ENCODE results near the gene SLC7A9. TPM values are rescaled to one million over a fixed set of nuclear protein-coding genes. Genes with fewer than 3 reads are reported as not detected.

The SLC7A9 gene
- not detected for total RNA-seq

- DNase-seq = no peak
- Mint-ChIP-seq H3K27ac (no peak within 1 kb of the TSS), H3K4me3 (no peak within 1 kb of the TSS), H3K9me3 (no peaks in the 10 kb centered on the region), H3K36me3 (ENCODE audit: low read depth) (no peaks in the 10 kb centered on the region), H3K27me3 (ENCODE audit: low read depth) (no peaks in the 10 kb centered on the region), H3K4me1 (ENCODE audit: low read depth) (no peaks in the 10 kb centered on the region)
- CTCF ChIA-PET = no interaction called here
- intact Hi-C loops (cut with micrococcal nuclease) = no loop called here
These were observed at the start of gene SLC7A9 for GRCh38 chr19:32869369-32869965. Gene SLC7A9 (minus strand): TSS chr19:32869767. CDS start chr19:32868534, 1,233 bp downstream.

- DNase-seq = no peak
- CTCF ChIA-PET = no interaction called here
- intact Hi-C loops (cut with micrococcal nuclease) = no loop called here
- no peak overlapping the region for H3K27ac Mint-ChIP-seq
- peaks cover 13% of the 10 kb centered on the region for H3K36me3 Mint-ChIP-seq (ENCODE audit: low read depth)
- no peaks in the 10 kb centered on the region for H3K27me3 Mint-ChIP-seq (ENCODE audit: low read depth)
- H3K4me3 Mint-ChIP-seq = no peak overlapping the region
- peaks cover 6% of the 10 kb centered on the region for H3K4me1 Mint-ChIP-seq (ENCODE audit: low read depth)
- H3K9me3 Mint-ChIP-seq = no peaks in the 10 kb centered on the region
These were observed 49.8 kb upstream of the SLC7A9 start for GRCh38 chr19:32919365-32919764.

- no peak overlapping the region for H3K4me3 Mint-ChIP-seq
- H3K36me3 Mint-ChIP-seq (ENCODE audit: low read depth) = peaks cover 7% of the 10 kb centered on the region
- intact Hi-C loops (cut with micrococcal nuclease) = no loop called here
- H3K9me3 Mint-ChIP-seq = no peaks in the 10 kb centered on the region
- peaks cover 6% of the 10 kb centered on the region for H3K4me1 Mint-ChIP-seq (ENCODE audit: low read depth)
- CTCF ChIA-PET = no interaction called here
- no peak for DNase-seq
- H3K27ac Mint-ChIP-seq = no peak overlapping the region
- no peaks in the 10 kb centered on the region for H3K27me3 Mint-ChIP-seq (ENCODE audit: low read depth)
These were observed 48.0 kb upstream of the SLC7A9 start for GRCh38 chr19:32917616-32917996.

GRCh38 chr19:32916969-32917615, 47.5 kb upstream of the SLC7A9 start:
- H3K36me3 Mint-ChIP-seq (ENCODE audit: low read depth) = peaks cover 9% of the 10 kb centered on the region
- H3K4me3 Mint-ChIP-seq = no peak overlapping the region
- H3K4me1 Mint-ChIP-seq (ENCODE audit: low read depth) = peaks cover 6% of the 10 kb centered on the region
- no peak for DNase-seq
- CTCF ChIA-PET = no interaction called here
- intact Hi-C loops (cut with micrococcal nuclease) = no loop called here
- no peaks in the 10 kb centered on the region for H3K9me3 Mint-ChIP-seq
- H3K27ac Mint-ChIP-seq = no peak overlapping the region
- no peaks in the 10 kb centered on the region for H3K27me3 Mint-ChIP-seq (ENCODE audit: low read depth)

- no peak for DNase-seq
- Mint-ChIP-seq H3K9me3 (no peaks in the 10 kb centered on the region), H3K4me3 (no peak overlapping the region), H3K27me3 (ENCODE audit: low read depth) (no peaks in the 10 kb centered on the region), H3K36me3 (ENCODE audit: low read depth) (peaks cover 8% of the 10 kb centered on the region), H3K4me1 (ENCODE audit: low read depth) (no peaks in the 10 kb centered on the region), H3K27ac (no peak overlapping the region)
- intact Hi-C loops (cut with micrococcal nuclease) = no loop called here
- CTCF ChIA-PET = no interaction called here
These were observed 45.5 kb upstream of the SLC7A9 start for GRCh38 chr19:32914879-32915660.

GRCh38 chr19:32911467-32911866, 41.9 kb upstream of the SLC7A9 start:
- intact Hi-C loops (cut with micrococcal nuclease) = no loop called here
- Mint-ChIP-seq H3K4me3 (no peak overlapping the region), H3K4me1 (ENCODE audit: low read depth) (no peaks in the 10 kb centered on the region), H3K36me3 (ENCODE audit: low read depth) (peaks cover 26% of the 10 kb centered on the region), H3K27ac (no peak overlapping the region), H3K27me3 (ENCODE audit: low read depth) (no peaks in the 10 kb centered on the region), H3K9me3 (peaks cover under 1% of the 10 kb centered on the region)
- DNase-seq = no peak
- CTCF ChIA-PET = no interaction called here

- H3K27ac Mint-ChIP-seq = no peak overlapping the region
- DNase-seq = no peak
- CTCF ChIA-PET = no interaction called here
- no peaks in the 10 kb centered on the region for H3K27me3 Mint-ChIP-seq (ENCODE audit: low read depth)
- no peaks in the 10 kb centered on the region for H3K4me1 Mint-ChIP-seq (ENCODE audit: low read depth)
- peaks cover 29% of the 10 kb centered on the region for H3K36me3 Mint-ChIP-seq (ENCODE audit: low read depth)
- no peak overlapping the region for H3K4me3 Mint-ChIP-seq
- intact Hi-C loops (cut with micrococcal nuclease) = no loop called here
- peaks cover 1% of the 10 kb centered on the region for H3K9me3 Mint-ChIP-seq
These were observed 41.3 kb upstream of the SLC7A9 start for GRCh38 chr19:32910874-32911273.

GRCh38 chr19:32910094-32910493, 40.5 kb upstream of the SLC7A9 start:
- DNase-seq = no peak
- Mint-ChIP-seq H3K4me1 (ENCODE audit: low read depth) (no peaks in the 10 kb centered on the region), H3K36me3 (ENCODE audit: low read depth) (peaks cover 31% of the 10 kb centered on the region), H3K27me3 (ENCODE audit: low read depth) (no peaks in the 10 kb centered on the region), H3K9me3 (peaks cover 3% of the 10 kb centered on the region), H3K27ac (no peak overlapping the region), H3K4me3 (no peak overlapping the region)
- intact Hi-C loops (cut with micrococcal nuclease) = no loop called here
- CTCF ChIA-PET = no interaction called here

- Mint-ChIP-seq H3K4me3 (no peak overlapping the region), H3K9me3 (peaks cover 3% of the 10 kb centered on the region), H3K27me3 (ENCODE audit: low read depth) (no peaks in the 10 kb centered on the region), H3K36me3 (ENCODE audit: low read depth) (peaks cover 30% of the 10 kb centered on the region), H3K4me1 (ENCODE audit: low read depth) (no peaks in the 10 kb centered on the region), H3K27ac (no peak overlapping the region)
- intact Hi-C loops (cut with micrococcal nuclease) = no loop called here
- DNase-seq = no peak
- CTCF ChIA-PET = no interaction called here
These were observed 39.7 kb upstream of the SLC7A9 start for GRCh38 chr19:32909257-32909656.

- CTCF ChIA-PET = no interaction called here
- Mint-ChIP-seq H3K4me3 (no peak overlapping the region), H3K4me1 (ENCODE audit: low read depth) (no peaks in the 10 kb centered on the region), H3K27ac (no peak overlapping the region), H3K36me3 (ENCODE audit: low read depth) (peaks cover 30% of the 10 kb centered on the region), H3K27me3 (ENCODE audit: low read depth) (no peaks in the 10 kb centered on the region), H3K9me3 (peaks cover 3% of the 10 kb centered on the region)
- intact Hi-C loops (cut with micrococcal nuclease) = no loop called here
- DNase-seq = no peak
These were observed 39.1 kb upstream of the SLC7A9 start for GRCh38 chr19:32908641-32909190.

GRCh38 chr19:32902448-32902847, 32.9 kb upstream of the SLC7A9 start:
- H3K9me3 Mint-ChIP-seq = peaks cover 3% of the 10 kb centered on the region
- H3K36me3 Mint-ChIP-seq (ENCODE audit: low read depth) = peaks cover 28% of the 10 kb centered on the region
- no peak overlapping the region for H3K27ac Mint-ChIP-seq
- intact Hi-C loops (cut with micrococcal nuclease) = no loop called here
- CTCF ChIA-PET = no interaction called here
- no peak overlapping the region for H3K4me3 Mint-ChIP-seq
- DNase-seq = no peak
- H3K4me1 Mint-ChIP-seq (ENCODE audit: low read depth) = no peaks in the 10 kb centered on the region
- no peaks in the 10 kb centered on the region for H3K27me3 Mint-ChIP-seq (ENCODE audit: low read depth)

GRCh38 chr19:32901504-32902161, 32.1 kb upstream of the SLC7A9 start:
- H3K27ac Mint-ChIP-seq = no peak overlapping the region

More at GRCh38 chr19:32901504-32902161, 32.1 kb upstream of the SLC7A9 start:
- DNase-seq = no peak
- peaks cover 3% of the 10 kb centered on the region for H3K9me3 Mint-ChIP-seq
- peaks cover 28% of the 10 kb centered on the region for H3K36me3 Mint-ChIP-seq (ENCODE audit: low read depth)
- no peaks in the 10 kb centered on the region for H3K27me3 Mint-ChIP-seq (ENCODE audit: low read depth)
- CTCF ChIA-PET = interaction anchor here (0.7 kb wide), 1 partner anchor 304 kb away, joined by 6 read pairs; no protein-coding TSS in a partner anchor
- H3K4me1 Mint-ChIP-seq (ENCODE audit: low read depth) = no peaks in the 10 kb centered on the region
- H3K4me3 Mint-ChIP-seq = no peak overlapping the region
- intact Hi-C loops (cut with micrococcal nuclease) = no loop called here

Measured in activated naive CD4-positive, alpha-beta T cell treated with anti-CD3 and anti-CD28 coated beads for 36 hours (primary cell).